PFSK-1 (cell line): ENCODE measurements around the gene SERPINH1.

ENCODE experiments used
- POLR2AphosphoS5 ChIP-seq: IDR thresholded peaks from 2 replicates; pipeline ENCODE4 v1.6.1; 2012; ENCODE audit warnings: low read depth, mild to moderate bottlenecking, control low read depth, low read length, moderate library complexity
- REST ChIP-seq, 2 experiments: IDR thresholded peaks; 2 replicates each; pipeline versions ENCODE4 v1.6.1 to v1.8.0; 2011 to 2012; ENCODE audit warnings: low read depth in 2 of 2, low read length in 2 of 2, control low read depth in 1 of 2, inconsistent platforms in 1 of 2, mild to moderate bottlenecking in 1 of 2, moderate library complexity in 1 of 2; ENCODE audit not compliant: insufficient read depth in 1 of 2
- TAF1 ChIP-seq: IDR thresholded peaks from 2 replicates; pipeline ENCODE4 v1.6.1; 2012; ENCODE audit warnings: low read length, control low read depth, borderline replicate concordance; ENCODE audit not compliant: insufficient read depth

- no peak for TF ChIP-seq TAF1
- no peak for TF ChIP-seq POLR2AphosphoS5
- TF ChIP-seq REST (IDR thresholded peaks at IDR 0.05; ENCODE audit: insufficient read depth in 1 of 2, low read depth in 2 of 2, low read length in 2 of 2) = no peak
These were observed 27.6 kb upstream of the SERPINH1 start for GRCh38 chr11:75534259-75535069.
